Limb (tissue), 2 donors: Measurements from ENCODE around the gene ARPP21.
"Not testable (repeated sequence)": the region's sequence is repeated elsewhere in the genome, so short reads cannot be mapped to it uniquely, and the experiment has no call there.

ENCODE experiments used
- DNase-seq, 2 donors: peaks; one replicate each; pipeline ENCODE4 v3.0.0-alpha.2; 2016; ENCODE audit errors: extremely low spot score in 2 of 2

The ARPP21 gene

GRCh38 chr3:35779611-35780010 lies 140.3 kb downstream of the ARPP21 start:
- DNase-seq, result no peak

DNA sequence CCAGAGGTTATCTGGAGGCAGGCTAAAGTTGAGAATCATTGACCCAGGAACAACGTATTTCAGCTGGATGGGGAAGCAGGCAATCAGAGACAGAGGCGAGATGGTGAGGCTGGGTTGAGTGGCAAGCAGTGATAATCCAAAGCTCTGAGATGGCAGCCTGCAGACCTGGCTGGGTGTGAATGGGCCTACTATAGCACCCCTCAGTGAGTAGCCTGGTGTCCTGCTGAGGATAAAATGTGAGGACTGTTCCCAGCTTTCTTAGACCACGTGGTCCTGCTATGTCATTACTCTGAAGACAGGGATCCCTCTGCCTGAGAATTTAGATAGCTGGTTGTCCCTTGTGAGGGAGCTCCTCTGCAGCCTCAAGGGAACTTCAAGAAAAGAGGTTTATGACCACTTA lies 141.5 kb downstream of the ARPP21 start:
- no peak for DNase-seq

GRCh38 chr3:35781558-35781957 lies 142.2 kb downstream of the ARPP21 start:
- DNase-seq, result no peak

DNA sequence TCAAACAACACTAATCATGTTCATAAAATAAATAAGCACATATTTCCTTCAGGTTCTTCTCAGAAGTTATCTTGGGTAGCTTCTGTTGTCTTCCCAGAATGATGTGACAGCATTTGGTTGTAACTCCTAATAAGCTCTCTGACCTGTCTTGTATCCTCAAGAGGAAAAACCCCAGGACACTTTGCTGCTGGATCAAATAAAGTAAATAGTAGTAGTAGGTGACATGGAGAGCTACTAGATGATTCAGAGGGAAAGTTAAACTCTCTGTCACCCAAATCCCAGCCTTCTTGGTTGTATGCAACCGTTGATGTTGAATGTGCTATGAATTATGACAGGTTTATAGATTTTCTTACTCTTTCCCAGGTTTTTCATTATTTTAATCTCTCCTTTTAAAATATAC lies 143.0 kb downstream of the ARPP21 start:
- DNase-seq, result no peak

DNA sequence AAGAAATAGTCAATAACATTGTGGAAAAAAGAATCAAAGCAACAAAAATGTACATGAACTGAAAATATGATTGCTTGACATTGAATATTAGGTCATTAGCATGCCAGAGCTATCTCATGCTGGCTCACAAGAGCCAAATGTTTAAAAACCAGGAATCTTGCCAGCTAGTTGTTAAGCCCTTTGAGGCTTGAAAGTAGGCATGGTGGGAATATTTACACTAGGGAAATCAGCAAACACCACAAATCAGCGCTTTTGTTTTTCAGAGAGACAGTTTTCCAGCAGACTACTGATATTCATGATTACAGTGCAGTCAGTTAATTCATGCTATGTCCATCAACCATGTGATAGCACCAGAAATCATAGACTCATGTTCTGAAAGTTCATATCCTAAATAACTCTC lies 144.8 kb downstream of the ARPP21 start:
- DNase-seq, result no peak

GRCh38 chr3:35785234-35785888 lies 146.0 kb downstream of the ARPP21 start:
- DNase-seq, result no peak

DNA sequence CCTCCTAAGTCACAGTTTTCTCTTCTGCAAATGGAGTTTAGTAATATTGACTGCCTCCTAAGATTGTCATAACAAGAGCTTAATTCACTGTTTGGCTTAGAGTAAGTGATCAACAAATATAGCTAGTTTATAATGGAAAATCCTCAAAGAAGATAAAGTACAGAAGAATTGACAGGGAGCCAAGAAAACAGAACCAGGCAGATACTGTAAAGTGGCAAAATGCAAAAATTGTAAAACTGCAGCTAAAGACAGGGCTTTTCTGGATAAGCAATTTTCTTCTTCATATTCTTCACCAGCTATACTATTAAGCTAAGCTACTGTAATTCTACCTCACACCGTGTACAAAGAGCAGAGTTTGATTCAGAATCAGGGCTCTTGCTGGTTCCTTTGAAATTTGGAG lies 148.6 kb downstream of the ARPP21 start:
- DNase-seq, result no peak

DNA sequence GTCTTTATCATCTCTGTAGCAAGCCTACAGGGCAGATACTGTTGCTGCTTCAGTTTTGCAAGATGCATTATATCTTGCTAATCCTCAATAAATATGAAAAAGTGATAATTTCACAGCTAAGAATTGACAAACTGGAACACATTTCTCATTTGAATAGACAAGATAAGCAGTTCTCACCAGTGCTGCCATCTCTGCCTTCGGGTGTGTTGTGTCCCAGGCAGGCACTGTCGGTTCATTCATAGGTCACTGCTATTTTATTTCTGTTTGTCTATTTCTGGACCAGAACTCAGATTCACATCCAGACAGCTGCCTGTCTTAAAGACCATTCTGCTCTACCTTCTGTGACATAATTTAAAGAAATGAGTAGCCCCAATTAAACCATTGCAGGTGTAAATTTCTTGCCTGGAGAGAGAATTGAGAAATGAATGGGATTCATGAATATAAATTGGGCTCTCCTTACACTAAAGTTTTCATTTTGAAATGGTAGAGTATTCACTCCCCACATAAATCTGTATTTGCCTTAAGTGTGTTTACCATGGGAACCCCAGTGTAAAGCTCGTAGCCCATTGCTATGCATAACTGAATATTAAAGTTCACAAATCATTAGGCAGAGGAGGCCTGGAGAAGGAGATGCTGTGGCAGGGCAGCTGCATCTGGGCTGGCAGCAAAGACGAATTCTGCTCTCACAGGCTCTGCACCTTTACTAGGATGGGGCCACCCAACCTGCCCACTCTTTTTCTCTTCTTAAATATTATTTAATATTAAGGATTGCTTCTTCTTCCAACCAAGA lies 149.9 kb downstream of the ARPP21 start:
- no peak for DNase-seq

- DNase-seq, result no peak
These were observed 151.4 kb downstream of the ARPP21 start for GRCh38 chr3:35790764-35791163.

DNA sequence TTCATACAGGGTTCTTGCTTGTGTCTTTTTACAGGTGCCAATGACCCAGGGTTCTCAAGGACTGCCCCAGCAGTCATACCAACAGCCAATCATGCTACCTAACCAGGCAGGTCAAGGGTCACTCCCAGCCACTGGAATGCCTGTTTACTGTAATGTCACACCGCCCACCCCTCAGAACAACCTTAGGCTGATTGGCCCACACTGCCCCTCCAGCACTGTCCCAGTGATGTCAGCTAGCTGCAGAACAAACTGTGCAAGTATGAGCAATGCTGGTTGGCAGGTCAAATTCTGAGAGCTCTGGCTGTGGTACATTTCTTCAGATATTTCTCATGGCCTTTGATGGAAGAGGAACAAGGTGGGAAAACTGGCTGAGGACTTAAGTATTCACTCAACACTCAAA lies 154.3 kb downstream of the ARPP21 start:
- no peak for DNase-seq

GRCh38 chr3:35800960-35801459 lies 161.7 kb downstream of the ARPP21 start:
- no peak for DNase-seq

DNA sequence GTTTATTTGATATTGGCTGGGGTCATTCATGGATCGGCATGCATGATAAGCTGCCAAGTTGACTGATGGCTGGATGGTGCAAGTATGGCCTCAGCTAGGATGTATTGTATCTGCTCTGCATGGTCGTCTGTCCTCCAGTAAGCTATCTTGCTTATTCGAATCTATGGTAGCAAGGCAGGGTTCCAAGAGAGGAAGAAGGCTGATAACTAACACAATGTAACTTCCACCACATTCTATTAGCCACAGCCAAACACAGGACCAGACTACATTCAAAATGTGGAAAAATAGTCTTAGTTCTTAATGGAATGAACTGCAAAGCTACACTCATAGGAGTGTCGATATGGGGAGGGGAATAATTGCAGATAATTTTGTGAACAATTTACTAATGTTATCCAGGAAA lies 175.2 kb downstream of the ARPP21 start:
- no peak for DNase-seq

GRCh38 chr3:35815796-35816195 lies 176.5 kb downstream of the ARPP21 start:
- not testable (repeated sequence) for DNase-seq

- no peak for DNase-seq
These were observed 177.9 kb downstream of the ARPP21 start for GRCh38 chr3:35817216-35817615.

DNA sequence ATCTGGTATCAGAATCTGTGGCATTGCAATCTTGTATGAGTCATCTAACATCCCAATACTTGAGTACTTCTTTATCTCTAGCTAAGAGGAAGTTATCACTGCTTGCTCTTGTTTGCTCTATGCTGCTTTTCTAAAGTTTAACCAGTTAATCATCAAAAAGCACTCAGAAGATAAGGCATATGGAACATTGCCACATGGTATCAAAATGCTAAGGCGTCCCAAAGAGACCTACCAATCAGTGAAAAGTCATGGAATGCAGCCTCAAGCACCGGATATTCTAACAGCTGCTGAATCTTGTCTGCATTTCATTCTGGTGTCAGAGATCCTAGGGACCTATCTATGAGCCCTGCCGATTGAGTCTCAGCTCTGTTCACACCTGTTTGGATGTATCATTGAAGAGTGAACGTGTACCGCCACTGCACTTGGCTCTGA lies 192.8 kb downstream of the ARPP21 start:
- DNase-seq, result peak in 1 of 2 donors; percentile 15
